Fibroblast of mammary gland (primary cell): Measurements from ENCODE around the gene DIABLO.
"Not testable (repeated sequence)": the region's sequence is repeated elsewhere in the genome, so short reads cannot be mapped to it uniquely, and the experiment has no call there.

Experiments used
- DNase-seq: peaks from one replicate; pipeline ENCODE4 v3.0.0-alpha.2; 2010; ENCODE audit warnings: low read depth
- H3K4me3 ChIP-seq: 2 replicates; pipeline ENCODE4 v1.5.1; 2011; ENCODE audit warnings: low read depth, mild to moderate bottlenecking, low read length, moderate library complexity; ENCODE audit not compliant: control insufficient read depth
- CTCF ChIP-seq: conservative IDR thresholded peaks from 2 replicates; pipeline ENCODE4 v1.5.1; 2011; ENCODE audit warnings: low read depth, low read length, inconsistent platforms; ENCODE audit not compliant: control insufficient read depth, insufficient read depth

DIABLO gene

GRCh38 chr12:122225683-122226365 is at the start of gene DIABLO:
TSS of gene DIABLO (minus strand) at chr12:122226052. CDS start at chr12:122226014, 38 bp downstream.
- TF ChIP-seq CTCF: no peak
- H3K4me3 ChIP-seq: peak within 1 kb of the TSS; percentile 96
- peak; percentile 98 for DNase-seq

- TF ChIP-seq CTCF: no peak
- no peak overlapping the region for H3K4me3 ChIP-seq
Measured at GRCh38 chr12:122275459-122275858, 49.6 kb upstream of the DIABLO start.

GRCh38 chr12:122266230-122266901 is 40.5 kb upstream of the DIABLO start, which contains the start of gene VPS33A:
TSS of gene VPS33A (minus strand) at chr12:122266494. CDS start at chr12:122266408, 86 bp downstream.
- no peak for TF ChIP-seq CTCF
- H3K4me3 ChIP-seq: peak within 1 kb of the TSS; percentile 92
- DNase-seq: peak; percentile 98

More at GRCh38 chr12:122275459-122275858, 49.6 kb upstream of the DIABLO start:
- DNase-seq: no peak

- no peak for TF ChIP-seq CTCF
- H3K4me3 ChIP-seq: peak overlapping the region; percentile 92
- DNase-seq: peak; percentile 16
Measured at GRCh38 chr12:122265886-122266229, 40.0 kb upstream of the DIABLO start.

- no peak for DNase-seq
- peak overlapping the region; percentile 92 for H3K4me3 ChIP-seq
- TF ChIP-seq CTCF: no peak
Measured at GRCh38 chr12:122265476-122265875, 39.6 kb upstream of the DIABLO start.

- DNase-seq, H3K4me3 ChIP-seq: not testable (repeated sequence)
Measured at GRCh38 chr12:122260735-122261134, 34.9 kb upstream of the DIABLO start.

- DNase-seq, H3K4me3 ChIP-seq: not testable (repeated sequence)
Measured at GRCh38 chr12:122258939-122259338, 33.1 kb upstream of the DIABLO start.

- not testable (repeated sequence) for DNase-seq, H3K4me3 ChIP-seq
Measured at GRCh38 chr12:122258462-122258861, 32.6 kb upstream of the DIABLO start.
